Right atrium auricular region (tissue), 2 donors: ENCODE data around the gene DPP4. TPM values are rescaled to one million over a fixed set of nuclear protein-coding genes. Genes with fewer than 3 reads are reported as not detected.

ENCODE experiments used
- DNase-seq: peaks from one replicate; pipeline ENCODE4 v3.0.0-alpha.2; 2019; ENCODE audit warnings: low spot score
- H3K27ac ChIP-seq, 2 donors: fragments of 200-600 bp; sonication (generic); 1 replicate in 1 of 2; 2 replicates in 1 of 2; pipeline ENCODE4 v1.5.1; 2016 to 2019
- H3K27me3 ChIP-seq, 2 donors: fragments of 200-600 bp; sonication (generic); one replicate each; pipeline versions ENCODE4 v1.5.1 to v1.6.0; 2017 to 2019
- H3K36me3 ChIP-seq: fragments of 200-600 bp; sonication (generic); one replicate; pipeline ENCODE4 v1.5.1; 2016
- H3K4me1 ChIP-seq, 2 donors: fragments of 200-600 bp; sonication (generic); one replicate each; pipeline versions ENCODE4 v1.5.1 to v1.6.0; 2017 to 2019
- H3K4me3 ChIP-seq, 2 donors: fragments of 200-600 bp; sonication (generic); 1 replicate in 1 of 2; 2 replicates in 1 of 2; pipeline ENCODE4 v1.5.1; 2017 to 2019; ENCODE audit warnings: mild to moderate bottlenecking in 1 of 2, moderate library complexity in 1 of 2
- H3K9me3 ChIP-seq, 2 donors: fragments of 200-600 bp; sonication (generic); one replicate each; pipeline ENCODE4 v1.5.1; 2019
- total RNA-seq, 2 donors: library from RNA; depleted of rRNA; stranded (reverse); fragments of >200 nt; gene quantifications; one replicate each; pipeline ENCODE4 v1.1.0, GENCODE V29; 2016
- TF ChIP-seq, protein P1 (sequence below), 2 donors: fragments of 200-600 bp; sonication (generic); IDR thresholded peaks; one replicate each; pipeline ENCODE4 v1.5.1; 2019; ENCODE audit warnings: antibody characterized with exemption in 2 of 2

Gene DPP4
- 1 to 10 TPM; 4.5 to 6.8 TPM for total RNA-seq

DNA sequence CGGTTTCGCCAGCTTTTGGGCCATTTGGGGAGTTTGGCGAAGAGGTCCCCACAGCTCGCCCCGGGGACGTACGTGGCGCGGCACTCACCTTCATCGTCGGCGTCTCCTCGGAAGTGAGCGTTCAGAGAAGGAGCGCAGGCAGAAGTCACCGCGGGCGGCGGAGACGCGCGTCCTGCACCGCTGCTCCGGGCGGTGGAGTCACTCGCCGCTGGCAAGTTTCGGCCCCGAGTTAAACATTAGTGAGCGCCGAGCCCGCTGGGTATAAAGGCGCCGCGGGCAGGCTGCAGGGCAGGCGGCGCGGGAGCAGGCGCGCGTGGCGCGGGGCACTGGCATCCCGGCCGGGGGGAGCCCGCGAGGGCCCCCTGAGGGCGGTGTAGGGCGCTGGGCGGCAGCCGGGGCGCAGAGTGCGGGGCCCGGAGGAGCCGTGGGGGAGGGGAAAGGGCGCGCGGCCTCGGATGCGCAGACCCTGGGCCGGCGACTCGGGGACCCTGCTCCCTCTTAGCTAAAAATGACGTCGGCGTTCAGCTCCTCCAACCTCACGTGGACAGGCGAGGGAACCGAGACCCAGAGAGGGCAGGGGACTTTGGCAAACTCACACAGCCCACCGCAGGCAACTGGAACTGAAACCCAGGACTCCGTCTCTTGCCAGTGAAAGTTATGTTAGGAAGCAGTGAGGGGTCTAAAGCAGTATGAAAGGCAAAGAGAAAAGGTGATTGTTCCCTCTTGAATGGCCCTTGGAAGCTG, at the start of gene DPP4:
DPP4 (minus strand) TSS at position 328 of the 744 bp plus-strand sequence; CDS start at position 94, 234 bp downstream.
- TF ChIP-seq, protein P1, sequence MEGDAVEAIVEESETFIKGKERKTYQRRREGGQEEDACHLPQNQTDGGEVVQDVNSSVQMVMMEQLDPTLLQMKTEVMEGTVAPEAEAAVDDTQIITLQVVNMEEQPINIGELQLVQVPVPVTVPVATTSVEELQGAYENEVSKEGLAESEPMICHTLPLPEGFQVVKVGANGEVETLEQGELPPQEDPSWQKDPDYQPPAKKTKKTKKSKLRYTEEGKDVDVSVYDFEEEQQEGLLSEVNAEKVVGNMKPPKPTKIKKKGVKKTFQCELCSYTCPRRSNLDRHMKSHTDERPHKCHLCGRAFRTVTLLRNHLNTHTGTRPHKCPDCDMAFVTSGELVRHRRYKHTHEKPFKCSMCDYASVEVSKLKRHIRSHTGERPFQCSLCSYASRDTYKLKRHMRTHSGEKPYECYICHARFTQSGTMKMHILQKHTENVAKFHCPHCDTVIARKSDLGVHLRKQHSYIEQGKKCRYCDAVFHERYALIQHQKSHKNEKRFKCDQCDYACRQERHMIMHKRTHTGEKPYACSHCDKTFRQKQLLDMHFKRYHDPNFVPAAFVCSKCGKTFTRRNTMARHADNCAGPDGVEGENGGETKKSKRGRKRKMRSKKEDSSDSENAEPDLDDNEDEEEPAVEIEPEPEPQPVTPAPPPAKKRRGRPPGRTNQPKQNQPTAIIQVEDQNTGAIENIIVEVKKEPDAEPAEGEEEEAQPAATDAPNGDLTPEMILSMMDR (IDR thresholded peaks at IDR 0.05), result no peak
- Histone ChIP-seq H3K4me1 (peaks cover 0 to 8% of the 10 kb centered on the region in 2 donors), H3K27me3 (peaks cover 0 to 6% of the 10 kb centered on the region in 2 donors), H3K4me3 (peak within 1 kb of the TSS; percentile 53 to 58), H3K27ac (peak within 1 kb of the TSS in 1 of 2 donors; percentile 41), H3K9me3 (peaks cover 1 to 7% of the 10 kb centered on the region in 2 donors), H3K36me3 (no peaks in the 10 kb centered on the region)
- no peak for DNase-seq

GRCh38 chr2:162118166-162119031, 44.4 kb upstream of the DPP4 start:
- H3K9me3 ChIP-seq, result no peaks in the 10 kb centered on the region
- H3K4me1 ChIP-seq, result peaks cover 0 to 21% of the 10 kb centered on the region in 2 donors
- H3K27me3 ChIP-seq, result no peaks in the 10 kb centered on the region
- no peak overlapping the region for H3K4me3 ChIP-seq
- no peaks in the 10 kb centered on the region for H3K36me3 ChIP-seq
- H3K27ac ChIP-seq, result no peak overlapping the region
- no peak for DNase-seq
- TF ChIP-seq, protein P1 (IDR thresholded peaks at IDR 0.05), result no peak

GRCh38 chr2:162116352-162116751, 42.3 kb upstream of the DPP4 start:
- peaks cover 0 to 25% of the 10 kb centered on the region in 2 donors for H3K4me1 ChIP-seq
- no peak overlapping the region for H3K4me3 ChIP-seq
- H3K36me3 ChIP-seq, result no peaks in the 10 kb centered on the region
- no peak overlapping the region for H3K27ac ChIP-seq
- no peak for DNase-seq
- H3K9me3 ChIP-seq, result no peaks in the 10 kb centered on the region
- TF ChIP-seq, protein P1 (IDR thresholded peaks at IDR 0.05), result no peak
- H3K27me3 ChIP-seq, result no peaks in the 10 kb centered on the region

- H3K4me1 ChIP-seq, result peaks cover 0 to 25% of the 10 kb centered on the region in 2 donors
Observed at GRCh38 chr2:162115076-162115475, 41.1 kb upstream of the DPP4 start.

DNA sequence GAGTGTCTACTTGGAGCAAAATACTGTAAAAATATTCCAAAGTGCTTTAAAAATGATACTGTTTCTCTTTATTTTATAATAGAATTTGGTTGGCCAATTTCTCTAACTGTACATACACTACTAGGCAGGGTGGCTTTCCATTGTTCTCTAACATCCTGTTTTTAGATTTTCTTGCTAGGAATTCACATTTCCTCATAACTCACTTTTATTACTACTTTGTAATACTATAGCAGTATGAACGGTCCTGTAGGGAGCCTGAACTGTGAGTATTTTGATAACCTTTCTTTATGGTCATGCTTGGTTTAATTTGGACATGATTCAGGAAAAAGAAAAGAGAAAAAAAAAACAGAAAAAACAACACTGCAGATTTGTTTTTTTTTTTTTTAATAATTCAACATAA, 40.3 kb upstream of the DPP4 start:
- H3K36me3 ChIP-seq, result no peaks in the 10 kb centered on the region
- H3K4me1 ChIP-seq, result peaks cover 0 to 25% of the 10 kb centered on the region in 2 donors
- H3K4me3 ChIP-seq, result no peak overlapping the region
- TF ChIP-seq, protein P1 (IDR thresholded peaks at IDR 0.05), result no peak
- no peak for DNase-seq
- H3K27me3 ChIP-seq, result no peaks in the 10 kb centered on the region
- H3K9me3 ChIP-seq, result no peaks in the 10 kb centered on the region
- H3K27ac ChIP-seq, result no peak overlapping the region

More at GRCh38 chr2:162115076-162115475, 41.1 kb upstream of the DPP4 start:
- Histone ChIP-seq H3K4me3 (no peak overlapping the region), H3K36me3 (no peaks in the 10 kb centered on the region), H3K27me3 (no peaks in the 10 kb centered on the region), H3K27ac (no peak overlapping the region), H3K9me3 (no peaks in the 10 kb centered on the region)
- TF ChIP-seq, protein P1 (IDR thresholded peaks at IDR 0.05), result no peak
- DNase-seq, result no peak
